A549 (cell line): ENCODE data around the gene HDAC5. TPM values are rescaled to one million over a fixed set of nuclear protein-coding genes. Genes with fewer than 3 reads are reported as not detected.
"Not testable (repeated sequence)": the region's sequence is repeated elsewhere in the genome, so short reads cannot be mapped to it uniquely, and the experiment has no call there.

Source experiments
- ATAC-seq, 2 experiments: fragments of 200-7000 bp in 1 of 2; fragments of >200 bp in 1 of 2; cut with Nextera tagmentation in 1 of 2; cut with Tn5 transposase in 1 of 2; 3 replicates each; pipeline versions ENCODE4 v1.8.0 to v1.9.1; 2018 to 2020; ENCODE audit warnings: mild to moderate bottlenecking in 1 of 2, moderate library complexity in 1 of 2
- CTCF ChIA-PET: fragments of 300-600 bp; sonication (Branson Sonifier 250); formaldehyde crosslinking; extraction: SDS; loops from one replicate; lab custom pipeline; 2021; ENCODE audit warnings: antibody characterized with exemption, inconsistent platforms; lab: Yijun Ruan, JAX
- POLR2A ChIA-PET: fragments of 350-600 bp; formaldehyde crosslinking; extraction: SDS; loops from one replicate; lab custom pipeline; 2021; ENCODE audit warnings: antibody characterized with exemption, inconsistent platforms; lab: Yijun Ruan, JAX
- DNase-seq, 2 experiments: peaks; one replicate each; pipeline versions ENCODE4 v3.0.0 to v3.0.0-alpha.2; 2011 to 2016; ENCODE audit warnings: low read depth in 1 of 2, low spot score in 1 of 2
- FAIRE-seq: peaks from 2 replicates; lab custom pipeline; 2011; peaks lifted over from hg19 to GRCh38; lab: Jason Lieb, UNC
- H3K27ac ChIP-seq, 2 experiments: fragments of >200 bp; sonication (Bioruptor Twin); formaldehyde crosslinking; 3 replicates each; pipeline ENCODE4 v1.5.1; 2016 to 2017
- H3K4me1 ChIP-seq: fragments of >200 bp; sonication (Bioruptor Twin); formaldehyde crosslinking; 3 replicates; pipeline ENCODE4 v1.6.1; 2016
- H3K4me2 ChIP-seq: fragments of >200 bp; sonication (Bioruptor Twin); formaldehyde crosslinking; 3 replicates; pipeline ENCODE4 v1.6.1; 2016
- H3K4me3 ChIP-seq: fragments of >200 bp; sonication (Bioruptor Twin); formaldehyde crosslinking; 3 replicates; pipeline ENCODE4 v1.5.1; 2016
- H3K9me3 ChIP-seq: fragments of >200 bp; sonication (Bioruptor Twin); formaldehyde crosslinking; 3 replicates; pipeline ENCODE4 v1.6.1; 2016
- BHLHE40 ChIP-seq: IDR thresholded peaks from 2 replicates; pipeline ENCODE4 v1.6.1; 2012; ENCODE audit warnings: low read depth, low read length, inconsistent platforms
- CEBPB ChIP-seq, 2 experiments: fragments of >200 bp in 1 of 2; sonication (Bioruptor Twin) in 1 of 2; formaldehyde crosslinking in 1 of 2; IDR thresholded peaks; 2 replicates each; pipeline ENCODE4 v1.6.1; 2012 to 2016
- CHD2 ChIP-seq: fragments of 150-350 bp; IDR thresholded peaks from 2 replicates; pipeline ENCODE4 v1.6.1; 2014; ENCODE audit warnings: low read length; ENCODE audit not compliant: partially characterized antibody
- EHF ChIP-seq: fragments of 250-450 bp; sonication (Bioruptor Pico); IDR thresholded peaks from 2 replicates; pipeline ENCODE4 v1.5.0; 2020; ENCODE audit warnings: mild to moderate bottlenecking
- EHMT2 ChIP-seq: fragments of 200-600 bp; sonication (generic); IDR thresholded peaks from 2 replicates; pipeline ENCODE4 v1.6.1; 2016; ENCODE audit warnings: antibody characterized with exemption, low read depth, mild to moderate bottlenecking, moderate library complexity
- EP300 ChIP-seq, 2 experiments: fragments of >200 bp; sonication (Bioruptor Twin); formaldehyde crosslinking; IDR thresholded peaks; 2 replicates in 1 of 2; 3 replicates in 1 of 2; pipeline ENCODE4 v1.6.1; 2016 to 2017
- FOXS1 ChIP-seq: fragments of 250-450 bp; sonication (Bioruptor Pico); IDR thresholded peaks from 2 replicates; pipeline ENCODE4 v1.5.0; 2020; ENCODE audit warnings: mild to moderate bottlenecking, moderate library complexity
- GATA3 ChIP-seq: IDR thresholded peaks from 2 replicates; pipeline ENCODE4 v1.6.1; 2012; ENCODE audit warnings: borderline replicate concordance
- HDAC2 ChIP-seq: fragments of 200-600 bp; sonication (generic); IDR thresholded peaks from 2 replicates; pipeline ENCODE4 v1.6.1; 2016
- HEYL ChIP-seq: fragments of 250-450 bp; sonication (Bioruptor Pico); IDR thresholded peaks from 2 replicates; pipeline ENCODE4 v1.8.0; 2021; ENCODE audit warnings: mild to moderate bottlenecking, moderate library complexity
- HOXB5 ChIP-seq: fragments of 250-450 bp; sonication (Bioruptor Pico); IDR thresholded peaks from 2 replicates; pipeline ENCODE4 v1.5.0; 2020; ENCODE audit warnings: mild to moderate bottlenecking, moderate library complexity
- JUN ChIP-seq, 2 experiments: fragments of >200 bp; sonication (Bioruptor Twin); formaldehyde crosslinking; IDR thresholded peaks; 2 replicates in 1 of 2; 3 replicates in 1 of 2; pipeline ENCODE4 v1.6.1; 2016 to 2017
- MAZ ChIP-seq: fragments of 150-350 bp; IDR thresholded peaks from 2 replicates; pipeline ENCODE4 v1.6.1; 2014; ENCODE audit warnings: antibody characterized with exemption, low read depth, low read length, borderline replicate concordance
- RAD21 ChIP-seq, 2 experiments: fragments of >200 bp in 1 of 2; sonication (Bioruptor Twin) in 1 of 2; formaldehyde crosslinking in 1 of 2; IDR thresholded peaks in 1 of 2; conservative IDR thresholded peaks in 1 of 2; 2 replicates in 1 of 2; 3 replicates in 1 of 2; pipeline ENCODE4 v1.6.1; 2012 to 2018; ENCODE audit warnings: inconsistent platforms in 1 of 2
- RARB ChIP-seq: fragments of 250-450 bp; sonication (Bioruptor Pico); IDR thresholded peaks from 2 replicates; pipeline ENCODE4 v1.8.0; 2021; ENCODE audit warnings: mild to moderate bottlenecking, moderate library complexity
- RCOR1 ChIP-seq: fragments of 150-350 bp; IDR thresholded peaks from 2 replicates; pipeline ENCODE4 v1.6.1; 2014; ENCODE audit warnings: antibody characterized with exemption, low read length, low read depth
- TP53 ChIP-seq: fragments of 250-450 bp; sonication (Bioruptor Pico); IDR thresholded peaks from 2 replicates; pipeline ENCODE4 v1.5.0; 2021; ENCODE audit warnings: mild to moderate bottlenecking, moderate library complexity
- ZC3H11A ChIP-seq: fragments of 450-650 bp; IDR thresholded peaks from 2 replicates; pipeline ENCODE4 v1.6.1; 2014; ENCODE audit warnings: antibody characterized with exemption, mild to moderate bottlenecking
- WGBS: methylation state at CpG from one replicate; pipeline ENCODE4 v1.1.6; 2017; ENCODE audit errors: missing lambda C conversion rate; 5-methylcytosine and 5-hydroxymethylcytosine counted together
- polyA plus RNA-seq, 4 experiments: library from polyadenylated mRNA; depleted of rRNA in 3 of 4; stranded (reverse); fragments of >200 nt; fragmentation: RNase III in 1 of 4; extraction: RNeasy Plus Mini Kit Qiagen cat#74134 plus additional on column Dnase treatment in 1 of 4; gene quantifications; 2 replicates in 3 of 4; 3 replicates in 1 of 4; pipeline ENCODE4 v1.2.3, GENCODE V29; 2011 to 2017
- TF ChIP-seq, protein P1 (sequence below): IDR thresholded peaks from 2 replicates; pipeline ENCODE4 v1.6.1; 2012
- TF ChIP-seq, protein P2 (sequence below): fragments of 250-450 bp; sonication (Bioruptor Pico); IDR thresholded peaks from 2 replicates; pipeline ENCODE4 v1.5.0; 2020; ENCODE audit warnings: low read depth, mild to moderate bottlenecking, moderate library complexity
- TF ChIP-seq, protein P3 (sequence below): fragments of 200-600 bp; sonication (generic); IDR thresholded peaks from 2 replicates; pipeline ENCODE4 v1.6.1; 2016; ENCODE audit warnings: antibody characterized with exemption, mild to moderate bottlenecking, moderate library complexity
- TF ChIP-seq, protein P4 (sequence below): fragments of >200 bp; sonication (Bioruptor Twin); formaldehyde crosslinking; IDR thresholded peaks from 3 replicates; pipeline ENCODE4 v1.5.1; 2016
- TF ChIP-seq, protein P5 (sequence below): fragments of 450-650 bp; IDR thresholded peaks from 2 replicates; pipeline ENCODE4 v1.6.1; 2014; ENCODE audit warnings: antibody characterized with exemption

HDAC5 gene
- polyA plus RNA-seq, 2 of the 4 experiments (the other 2 are of a cell fraction) = 3.1 to 7.1 TPM

DNA sequence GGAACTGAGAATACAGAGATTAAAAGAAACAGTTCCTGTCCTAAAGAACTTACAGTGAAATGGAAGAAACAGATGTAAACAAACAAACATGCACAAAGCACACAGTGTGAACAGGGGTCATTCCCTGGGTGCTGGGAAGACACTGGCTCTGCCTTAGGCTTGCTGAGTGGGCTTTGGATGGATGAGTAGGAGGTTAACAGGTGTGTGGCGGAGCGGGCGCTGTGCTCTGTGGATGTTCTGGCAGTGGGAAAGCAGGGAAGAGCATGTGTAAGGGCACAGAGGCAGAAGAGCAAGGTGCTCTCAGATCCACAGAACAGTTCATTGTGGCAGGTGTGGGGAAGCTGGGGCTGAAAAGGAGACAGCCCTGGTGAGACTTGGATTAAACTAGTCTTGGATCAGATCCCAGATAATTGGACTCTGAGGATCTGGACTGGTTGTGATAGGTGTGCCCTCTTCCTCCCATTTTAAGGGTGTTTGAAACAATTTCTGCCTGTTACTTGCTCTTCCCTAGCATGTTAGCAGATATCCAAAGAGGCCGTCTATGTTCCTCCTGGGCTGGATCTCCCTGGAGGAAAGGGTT, 26.4 kb upstream of the HDAC5 start:
- ATAC-seq = no peak
- Histone ChIP-seq H3K4me3 (no peak overlapping the region), H3K4me1 (0 out of 3 replicates have a peak, but pooled peaks cover 3% of the 10 kb centered on the region), H3K27ac (no peak overlapping the region), H3K4me2 (no peak overlapping the region), H3K9me3 (no peaks in the 10 kb centered on the region)
- TF ChIP-seq GATA3 (no peak), HDAC2 (no peak), EHMT2 (no peak), JUN (IDR thresholded peaks at IDR 0.05) (no peak), RARB (CRISPR knock-in tag) (no peak), HOXB5 (CRISPR knock-in tag) (no peak), MAZ (no peak), TP53 (CRISPR knock-in tag) (no peak), RCOR1 (no peak)
- TF ChIP-seq, protein P1, sequence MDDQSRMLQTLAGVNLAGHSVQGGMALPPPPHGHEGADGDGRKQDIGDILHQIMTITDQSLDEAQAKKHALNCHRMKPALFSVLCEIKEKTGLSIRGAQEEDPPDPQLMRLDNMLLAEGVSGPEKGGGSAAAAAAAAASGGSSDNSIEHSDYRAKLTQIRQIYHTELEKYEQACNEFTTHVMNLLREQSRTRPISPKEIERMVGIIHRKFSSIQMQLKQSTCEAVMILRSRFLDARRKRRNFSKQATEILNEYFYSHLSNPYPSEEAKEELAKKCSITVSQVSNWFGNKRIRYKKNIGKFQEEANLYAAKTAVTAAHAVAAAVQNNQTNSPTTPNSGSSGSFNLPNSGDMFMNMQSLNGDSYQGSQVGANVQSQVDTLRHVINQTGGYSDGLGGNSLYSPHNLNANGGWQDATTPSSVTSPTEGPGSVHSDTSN = no peak
- DNase-seq = no peak
- no peak for FAIRE-seq
- POLR2A ChIA-PET = interaction anchor here (1.4 kb wide), 1 partner anchor 37 kb away, joined by 3 read pairs; the partner anchor contains the start of gene TMUB2
- 96% methylated on average over 4 of the region's 4 CpGs for WGBS
- CTCF ChIA-PET = interaction anchor here (0.9 to 13.3 kb wide), 8 partner anchors 9 to 111 kb away, joined by 3 to 159 read pairs (median 13); partner anchors contain the start of genes ASB16, HDAC5 and HROB

DNA sequence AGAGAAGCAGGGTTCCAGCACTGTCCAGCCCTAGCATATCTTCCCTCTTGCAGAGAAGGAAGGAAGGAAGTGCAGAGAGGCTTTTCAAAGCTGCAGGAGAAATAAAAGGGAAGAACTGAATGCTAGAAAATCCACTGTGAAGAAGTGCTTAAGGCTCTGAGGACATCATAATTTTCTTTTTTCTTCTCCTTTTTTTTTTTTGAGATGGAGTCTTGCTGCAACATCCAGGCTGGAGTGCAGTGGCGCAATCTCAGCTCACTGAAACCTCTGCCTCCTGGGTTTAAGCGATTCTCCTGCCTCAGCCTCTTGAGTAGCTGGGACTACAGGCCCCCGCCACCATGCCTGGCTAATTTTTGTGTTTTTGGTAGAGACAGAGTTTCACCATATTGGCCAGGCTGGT, 25.6 kb upstream of the HDAC5 start:
- DNase-seq, H3K4me2 ChIP-seq, H3K27ac ChIP-seq, H3K4me1 ChIP-seq, H3K4me3 ChIP-seq, ATAC-seq, H3K9me3 ChIP-seq, FAIRE-seq, POLR2A ChIA-PET: not testable (repeated sequence)
- CTCF ChIA-PET = interaction anchor here (0.5 to 13.3 kb wide), 8 partner anchors 8 to 463 kb away, joined by 3 to 159 read pairs (median 5); partner anchors contain the start of genes ASB16, HDAC5 and HROB
- WGBS = 78% methylated on average over 3 of the region's 3 CpGs

DNA sequence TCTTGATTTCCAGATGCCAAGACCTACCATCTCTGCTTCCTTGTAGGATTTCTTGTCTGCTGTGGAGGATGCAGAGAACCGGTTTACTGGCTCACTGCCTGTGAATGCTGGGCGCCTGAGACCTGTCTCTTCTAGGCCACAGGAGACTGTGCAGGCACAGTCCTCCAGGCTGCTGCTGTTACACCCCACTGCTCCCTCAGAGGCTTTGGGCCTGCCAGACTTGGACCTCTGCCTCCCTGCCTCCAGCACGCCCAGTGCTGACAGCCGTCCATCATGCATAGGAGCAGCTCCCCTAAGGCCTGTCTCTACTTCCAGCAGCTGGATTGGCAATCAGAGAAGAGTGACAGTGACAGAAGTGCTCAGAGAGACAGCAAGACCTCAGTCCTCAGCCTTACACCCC, 24.4 kb upstream of the HDAC5 start:
- TF ChIP-seq EP300 (IDR thresholded peaks at IDR 0.05) (no peak), HEYL (CRISPR knock-in tag) (no peak), CHD2 (no peak), BHLHE40 (no peak), CEBPB (IDR thresholded peaks at IDR 0.05) (no peak), ZC3H11A (no peak), FOXS1 (no peak), RAD21 (conservative IDR thresholded peaks at IDR 0.05 in 1 of 2, IDR thresholded peaks at IDR 0.05 in 1 of 2) (no peak), EHF (no peak), HDAC2 (no peak)
- TF ChIP-seq, protein P2, sequence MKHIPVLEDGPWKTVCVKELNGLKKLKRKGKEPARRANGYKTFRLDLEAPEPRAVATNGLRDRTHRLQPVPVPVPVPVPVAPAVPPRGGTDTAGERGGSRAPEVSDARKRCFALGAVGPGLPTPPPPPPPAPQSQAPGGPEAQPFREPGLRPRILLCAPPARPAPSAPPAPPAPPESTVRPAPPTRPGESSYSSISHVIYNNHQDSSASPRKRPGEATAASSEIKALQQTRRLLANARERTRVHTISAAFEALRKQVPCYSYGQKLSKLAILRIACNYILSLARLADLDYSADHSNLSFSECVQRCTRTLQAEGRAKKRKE (CRISPR knock-in tag) = no peak
- TF ChIP-seq, protein P3, sequence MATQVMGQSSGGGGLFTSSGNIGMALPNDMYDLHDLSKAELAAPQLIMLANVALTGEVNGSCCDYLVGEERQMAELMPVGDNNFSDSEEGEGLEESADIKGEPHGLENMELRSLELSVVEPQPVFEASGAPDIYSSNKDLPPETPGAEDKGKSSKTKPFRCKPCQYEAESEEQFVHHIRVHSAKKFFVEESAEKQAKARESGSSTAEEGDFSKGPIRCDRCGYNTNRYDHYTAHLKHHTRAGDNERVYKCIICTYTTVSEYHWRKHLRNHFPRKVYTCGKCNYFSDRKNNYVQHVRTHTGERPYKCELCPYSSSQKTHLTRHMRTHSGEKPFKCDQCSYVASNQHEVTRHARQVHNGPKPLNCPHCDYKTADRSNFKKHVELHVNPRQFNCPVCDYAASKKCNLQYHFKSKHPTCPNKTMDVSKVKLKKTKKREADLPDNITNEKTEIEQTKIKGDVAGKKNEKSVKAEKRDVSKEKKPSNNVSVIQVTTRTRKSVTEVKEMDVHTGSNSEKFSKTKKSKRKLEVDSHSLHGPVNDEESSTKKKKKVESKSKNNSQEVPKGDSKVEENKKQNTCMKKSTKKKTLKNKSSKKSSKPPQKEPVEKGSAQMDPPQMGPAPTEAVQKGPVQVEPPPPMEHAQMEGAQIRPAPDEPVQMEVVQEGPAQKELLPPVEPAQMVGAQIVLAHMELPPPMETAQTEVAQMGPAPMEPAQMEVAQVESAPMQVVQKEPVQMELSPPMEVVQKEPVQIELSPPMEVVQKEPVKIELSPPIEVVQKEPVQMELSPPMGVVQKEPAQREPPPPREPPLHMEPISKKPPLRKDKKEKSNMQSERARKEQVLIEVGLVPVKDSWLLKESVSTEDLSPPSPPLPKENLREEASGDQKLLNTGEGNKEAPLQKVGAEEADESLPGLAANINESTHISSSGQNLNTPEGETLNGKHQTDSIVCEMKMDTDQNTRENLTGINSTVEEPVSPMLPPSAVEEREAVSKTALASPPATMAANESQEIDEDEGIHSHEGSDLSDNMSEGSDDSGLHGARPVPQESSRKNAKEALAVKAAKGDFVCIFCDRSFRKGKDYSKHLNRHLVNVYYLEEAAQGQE = no peak
- TF ChIP-seq, protein P4, sequence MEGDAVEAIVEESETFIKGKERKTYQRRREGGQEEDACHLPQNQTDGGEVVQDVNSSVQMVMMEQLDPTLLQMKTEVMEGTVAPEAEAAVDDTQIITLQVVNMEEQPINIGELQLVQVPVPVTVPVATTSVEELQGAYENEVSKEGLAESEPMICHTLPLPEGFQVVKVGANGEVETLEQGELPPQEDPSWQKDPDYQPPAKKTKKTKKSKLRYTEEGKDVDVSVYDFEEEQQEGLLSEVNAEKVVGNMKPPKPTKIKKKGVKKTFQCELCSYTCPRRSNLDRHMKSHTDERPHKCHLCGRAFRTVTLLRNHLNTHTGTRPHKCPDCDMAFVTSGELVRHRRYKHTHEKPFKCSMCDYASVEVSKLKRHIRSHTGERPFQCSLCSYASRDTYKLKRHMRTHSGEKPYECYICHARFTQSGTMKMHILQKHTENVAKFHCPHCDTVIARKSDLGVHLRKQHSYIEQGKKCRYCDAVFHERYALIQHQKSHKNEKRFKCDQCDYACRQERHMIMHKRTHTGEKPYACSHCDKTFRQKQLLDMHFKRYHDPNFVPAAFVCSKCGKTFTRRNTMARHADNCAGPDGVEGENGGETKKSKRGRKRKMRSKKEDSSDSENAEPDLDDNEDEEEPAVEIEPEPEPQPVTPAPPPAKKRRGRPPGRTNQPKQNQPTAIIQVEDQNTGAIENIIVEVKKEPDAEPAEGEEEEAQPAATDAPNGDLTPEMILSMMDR = no peak
- TF ChIP-seq, protein P5, sequence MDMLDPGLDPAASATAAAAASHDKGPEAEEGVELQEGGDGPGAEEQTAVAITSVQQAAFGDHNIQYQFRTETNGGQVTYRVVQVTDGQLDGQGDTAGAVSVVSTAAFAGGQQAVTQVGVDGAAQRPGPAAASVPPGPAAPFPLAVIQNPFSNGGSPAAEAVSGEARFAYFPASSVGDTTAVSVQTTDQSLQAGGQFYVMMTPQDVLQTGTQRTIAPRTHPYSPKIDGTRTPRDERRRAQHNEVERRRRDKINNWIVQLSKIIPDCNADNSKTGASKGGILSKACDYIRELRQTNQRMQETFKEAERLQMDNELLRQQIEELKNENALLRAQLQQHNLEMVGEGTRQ = no peak
- TF ChIP-seq, all 56 proteins: peak for 0

More for the DNA sequence above, 24.4 kb upstream of the HDAC5 start:
- Histone ChIP-seq H3K27ac (no peak overlapping the region), H3K4me2 (no peak overlapping the region), H3K4me1 (peaks cover 8% of the 10 kb centered on the region; the same call in 2 of the 3 replicates), H3K9me3 (no peaks in the 10 kb centered on the region), H3K4me3 (no peak overlapping the region)
- DNase-seq (no peak), FAIRE-seq (no peak), ATAC-seq (no peak)
- CTCF ChIA-PET = interaction anchor here (0.7 to 13.3 kb wide), 5 partner anchors 23 to 200 kb away, joined by 3 to 159 read pairs (median 5); partner anchors contain the start of genes ASB16 and HDAC5
- POLR2A ChIA-PET = no interaction called here
- WGBS = 89% methylated on average over 4 of the region's 4 CpGs
